OCI-LY7 (cell line): ENCODE measurements around the gene ABCC12.

ENCODE experiments used
- CTCF ChIP-seq: fragments of 200-600 bp; sonication (generic); conservative IDR thresholded peaks from 2 replicates; pipeline ENCODE4 v1.5.1; 2014; ENCODE audit warnings: mild to moderate bottlenecking, antibody characterized with exemption, low read length, moderate library complexity, mixed read lengths
- EZH2phosphoT487 ChIP-seq: fragments of 200-600 bp; sonication (generic); IDR thresholded peaks from 2 replicates; pipeline ENCODE4 v1.6.1; 2018; ENCODE audit warnings: low read depth, borderline replicate concordance, mild to moderate bottlenecking, mixed run types, antibody characterized with exemption, low read length, moderate library complexity, mixed read lengths

- TF ChIP-seq CTCF, result no peak
- no peak for TF ChIP-seq EZH2phosphoT487
Observed at GRCh38 chr16:48155926-48156789, at the start of gene ABCC12.
